Measurements from ENCODE around the gene CTSW.
"Not testable (repeated sequence)": the region's sequence is repeated elsewhere in the genome, so short reads cannot be mapped to it uniquely, and the experiment has no call there.

CTSW gene, protein sequence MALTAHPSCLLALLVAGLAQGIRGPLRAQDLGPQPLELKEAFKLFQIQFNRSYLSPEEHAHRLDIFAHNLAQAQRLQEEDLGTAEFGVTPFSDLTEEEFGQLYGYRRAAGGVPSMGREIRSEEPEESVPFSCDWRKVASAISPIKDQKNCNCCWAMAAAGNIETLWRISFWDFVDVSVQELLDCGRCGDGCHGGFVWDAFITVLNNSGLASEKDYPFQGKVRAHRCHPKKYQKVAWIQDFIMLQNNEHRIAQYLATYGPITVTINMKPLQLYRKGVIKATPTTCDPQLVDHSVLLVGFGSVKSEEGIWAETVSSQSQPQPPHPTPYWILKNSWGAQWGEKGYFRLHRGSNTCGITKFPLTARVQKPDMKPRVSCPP

DNA sequence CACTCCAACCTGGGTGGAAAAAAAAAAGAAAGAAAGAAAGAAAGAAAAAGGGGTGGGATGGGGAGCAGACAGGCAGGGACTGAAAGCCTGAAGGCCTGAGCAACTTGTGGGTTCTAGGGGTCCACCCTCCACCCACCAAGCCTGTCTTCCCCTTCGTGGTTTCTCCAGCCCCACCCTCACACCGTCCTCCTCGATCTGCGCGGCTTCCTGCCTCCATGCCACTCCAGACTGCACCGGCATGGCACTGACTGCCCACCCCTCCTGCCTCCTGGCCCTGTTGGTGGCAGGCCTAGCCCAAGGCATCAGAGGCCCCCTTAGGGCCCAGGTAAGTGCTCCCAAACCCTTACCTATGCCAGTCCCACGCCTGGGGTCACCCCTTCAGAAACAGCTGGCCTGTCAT, at the start of gene CTSW:
TSS of gene CTSW (plus strand) at position 221 of the 400 bp plus-strand sequence. CDS start at position 239, 18 bp downstream.
- DNase-seq = peak; percentile 44 to 66

DNA sequence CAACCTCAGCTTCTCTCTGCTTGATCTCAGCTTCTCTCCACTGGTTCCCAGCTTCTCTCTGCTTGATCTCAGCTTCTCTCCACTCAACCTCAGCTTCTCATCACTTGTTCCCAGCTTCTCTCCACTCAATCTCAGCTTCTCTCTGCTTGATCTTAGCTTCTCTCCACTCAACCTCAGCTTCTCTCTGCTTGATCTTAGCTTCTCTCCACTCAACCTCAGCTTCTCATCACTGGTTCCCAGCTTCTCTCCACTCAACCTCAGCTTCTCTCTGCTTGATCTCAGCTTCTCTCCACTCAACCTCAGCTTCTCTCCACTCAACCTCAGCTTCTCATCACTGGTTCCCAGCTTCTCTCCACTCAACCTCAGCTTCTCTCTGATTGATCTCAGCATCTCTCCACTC, 47.4 kb upstream of the CTSW start:
- not testable (repeated sequence) for DNase-seq

DNA sequence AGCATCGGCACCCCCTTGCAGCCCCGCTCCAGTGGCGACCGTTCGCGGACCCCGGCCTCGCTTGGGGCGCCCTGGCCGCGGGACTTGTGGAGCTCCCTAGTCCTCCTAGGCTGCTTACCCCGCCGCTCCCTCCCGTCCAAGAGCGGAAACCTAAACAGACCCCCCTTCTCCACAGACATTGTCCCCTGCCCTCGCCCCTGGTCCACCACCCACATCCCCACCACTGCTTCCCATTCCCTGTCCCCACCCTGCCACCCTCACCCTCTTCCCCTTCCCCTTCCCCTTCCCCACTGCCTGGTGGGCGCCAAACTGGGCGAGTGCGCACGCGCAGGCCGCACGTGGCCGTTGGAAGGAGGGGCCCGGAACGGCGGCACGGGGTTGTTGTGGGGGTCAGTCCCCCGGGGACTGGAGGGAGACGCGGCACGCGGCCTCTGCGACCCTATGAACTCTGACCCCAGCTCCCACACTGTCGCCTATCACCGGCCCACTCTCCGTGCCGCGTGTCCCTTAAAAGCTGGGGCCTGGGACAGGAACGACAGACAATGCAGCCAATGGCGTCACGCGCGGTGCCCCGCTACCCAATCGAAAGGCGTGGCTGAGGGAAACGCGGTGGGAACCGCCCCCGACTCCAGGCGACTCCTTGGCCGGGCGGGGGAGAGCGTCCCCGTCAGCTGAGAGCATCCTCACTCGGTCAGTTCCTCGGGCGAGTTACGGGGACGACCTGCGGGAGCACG, 46.2 kb upstream of the CTSW start, which contains the start of gene SNX32:
TSS of gene SNX32 (plus strand) at position 667 of the 734 bp plus-strand sequence. CDS start 103 bp downstream, outside the sequence.
- peak; percentile 93 to 96 for DNase-seq

DNA sequence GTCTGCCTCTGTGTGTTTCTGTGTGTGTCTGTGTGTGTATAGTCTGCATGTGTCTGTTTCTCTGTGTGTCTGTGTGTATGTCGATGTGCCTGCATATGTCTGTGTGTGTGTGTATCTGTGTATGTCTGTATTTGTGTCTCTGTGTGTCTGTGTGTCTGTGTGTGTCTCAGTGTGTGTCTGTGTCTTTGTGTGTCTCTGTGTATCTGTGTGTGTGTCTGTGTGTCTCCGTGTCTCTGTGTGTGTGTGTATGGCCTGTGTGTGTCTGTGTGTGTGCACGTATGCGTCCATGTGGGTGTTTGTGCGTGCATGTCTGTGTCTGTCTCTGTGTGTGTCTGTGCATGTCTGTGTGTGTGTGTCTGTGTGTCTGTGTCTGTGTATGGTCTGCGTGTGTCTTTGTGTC, 45.4 kb upstream of the CTSW start:
- no peak for DNase-seq

DNA sequence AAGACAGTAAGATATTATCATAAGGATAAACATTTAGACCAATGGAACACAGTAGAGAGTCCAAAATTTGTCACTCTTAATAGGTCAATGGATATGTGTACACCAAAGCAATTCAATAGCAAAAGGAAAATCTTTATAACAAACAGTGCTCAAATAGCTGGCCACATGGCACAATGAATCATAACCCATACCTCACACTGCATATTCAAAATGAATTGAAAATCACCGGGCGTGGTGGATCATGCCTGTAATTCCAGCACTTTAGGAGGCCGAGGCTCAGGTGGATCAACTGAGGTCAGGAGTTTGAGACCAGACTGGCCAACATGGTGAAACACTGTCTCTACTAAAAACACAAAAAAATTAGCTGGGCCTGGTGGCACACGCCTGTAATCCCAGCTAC, 37.5 kb upstream of the CTSW start:
- DNase-seq = no peak

DNA sequence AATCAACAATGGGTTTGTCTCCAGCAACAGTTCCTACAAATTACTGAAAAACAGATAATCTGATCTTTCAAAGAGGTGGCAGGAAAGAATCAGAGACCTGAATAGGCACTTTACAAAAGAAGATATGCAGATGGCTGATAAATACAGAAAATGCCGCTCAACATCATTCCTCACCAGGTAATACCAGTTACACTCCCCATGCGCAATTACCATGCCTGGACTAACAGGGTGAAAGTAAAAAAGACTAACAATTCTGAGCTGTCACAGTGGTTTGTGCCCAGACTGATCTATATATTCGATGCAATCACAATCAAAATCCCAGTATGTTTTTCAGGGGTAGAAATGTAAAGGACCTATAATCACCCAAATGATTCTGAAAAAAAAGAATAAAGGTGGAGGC, 35.8 kb upstream of the CTSW start:
- no peak for DNase-seq

DNA sequence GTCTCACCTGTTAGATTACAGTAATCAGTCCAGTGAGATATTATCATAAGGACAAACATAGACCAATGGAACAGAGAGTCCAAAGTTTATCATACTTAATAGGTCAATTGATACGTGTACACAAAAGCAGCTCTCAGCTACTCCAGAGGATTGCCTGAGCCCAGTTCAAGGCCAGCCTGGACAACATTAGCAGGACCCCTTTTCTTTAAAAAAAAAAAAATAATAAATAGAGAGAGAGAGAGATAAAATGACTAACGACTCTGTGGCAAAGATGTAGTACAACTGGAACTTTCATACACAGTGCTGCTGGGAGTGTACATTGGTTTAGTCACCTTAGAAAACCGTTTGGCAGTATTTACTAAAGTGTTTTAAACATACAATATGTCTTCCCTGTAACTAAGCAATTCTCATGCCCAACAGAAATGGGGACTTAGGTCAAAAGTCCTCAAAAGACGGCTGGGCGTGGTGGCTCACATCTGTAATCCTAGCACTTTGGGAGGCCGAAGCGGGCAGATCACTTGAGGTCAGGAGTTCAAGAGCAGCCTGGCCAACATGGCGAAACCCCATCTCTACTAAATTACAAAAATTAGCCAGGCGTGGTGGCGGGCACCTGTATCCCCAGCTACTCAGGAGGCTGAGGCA, 35.3 kb upstream of the CTSW start:
- no peak for DNase-seq

DNA sequence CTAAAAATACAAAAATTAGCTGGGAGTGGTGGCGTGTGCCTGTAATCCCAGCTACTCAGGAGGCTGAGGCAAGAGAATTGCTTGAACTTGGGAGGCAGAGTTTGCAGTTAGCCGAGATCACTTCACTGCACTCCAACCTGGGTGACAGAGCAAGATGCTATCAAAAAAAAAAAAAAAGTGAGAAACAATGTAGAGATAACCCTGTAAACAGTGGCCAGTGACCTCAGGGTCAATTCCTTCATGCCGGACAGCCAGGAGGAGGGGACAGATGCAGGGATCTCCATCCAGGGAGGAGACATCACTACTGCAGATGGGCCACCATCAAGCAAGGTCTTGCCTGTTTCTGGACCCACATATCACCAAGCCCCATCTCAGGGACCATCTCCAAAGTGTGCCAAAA, 31.9 kb upstream of the CTSW start:
- DNase-seq = no peak

DNA sequence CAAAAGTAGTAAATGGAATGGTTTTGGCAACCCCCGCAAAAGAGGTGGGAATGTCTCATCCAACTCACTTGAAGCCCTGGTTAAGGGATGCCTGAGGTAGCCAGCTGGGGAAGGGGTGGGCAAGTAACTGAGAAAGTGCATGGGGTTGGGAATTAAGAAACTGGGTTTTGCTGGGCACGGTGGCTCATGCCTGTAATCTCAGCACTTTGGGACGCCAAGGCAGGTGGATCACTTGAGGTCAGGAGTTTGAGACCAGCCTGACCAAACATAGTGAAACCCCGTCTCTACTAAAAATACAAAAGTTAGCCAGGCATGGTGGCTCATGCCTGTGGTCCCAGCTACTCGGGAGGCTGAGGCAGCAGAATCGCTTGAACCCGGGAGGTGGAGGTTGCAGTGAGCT, 30.9 kb upstream of the CTSW start:
- DNase-seq = not testable (repeated sequence)

DNA sequence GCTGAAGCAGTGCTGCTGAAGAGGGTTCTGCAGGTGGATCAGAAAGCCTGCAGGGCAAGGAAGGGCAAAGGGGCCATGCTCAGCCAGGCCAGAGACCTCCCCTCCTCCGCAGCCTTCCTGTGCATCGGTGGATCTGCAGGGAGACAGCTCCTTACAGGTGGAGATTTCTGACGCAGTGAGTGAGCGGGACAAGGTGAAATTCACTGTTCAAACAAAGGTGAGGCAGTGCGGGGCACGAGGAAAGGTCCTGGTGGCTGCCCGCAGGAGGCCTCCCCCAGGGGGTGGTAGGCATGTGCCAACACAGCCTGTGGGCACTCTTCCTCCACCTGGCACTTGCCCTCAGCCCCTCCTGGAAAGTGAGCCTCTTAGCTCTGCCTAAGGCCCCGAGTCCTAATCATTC, 30.3 kb upstream of the CTSW start:
- no peak for DNase-seq

DNA sequence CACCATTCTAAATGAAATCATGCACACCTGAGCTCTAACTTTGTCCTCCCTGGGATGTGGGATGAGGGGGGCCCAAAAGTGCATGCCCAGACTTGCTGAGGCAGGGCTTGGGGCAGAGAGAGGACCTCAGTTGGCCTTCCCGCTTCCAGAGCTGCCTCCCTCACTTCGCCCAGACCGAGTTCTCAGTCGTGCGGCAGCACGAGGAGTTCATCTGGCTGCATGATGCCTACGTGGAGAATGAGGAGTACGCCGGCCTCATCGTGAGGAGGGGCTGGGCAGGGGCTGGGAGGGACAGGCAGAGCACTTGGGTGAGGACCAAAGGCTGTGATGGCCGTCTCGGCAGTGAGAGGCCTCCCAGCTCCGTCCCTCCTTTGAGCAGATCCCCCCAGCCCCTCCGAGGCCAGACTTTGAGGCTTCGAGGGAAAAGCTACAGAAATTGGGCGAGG, 29.8 kb upstream of the CTSW start:
- DNase-seq = no peak

DNA sequence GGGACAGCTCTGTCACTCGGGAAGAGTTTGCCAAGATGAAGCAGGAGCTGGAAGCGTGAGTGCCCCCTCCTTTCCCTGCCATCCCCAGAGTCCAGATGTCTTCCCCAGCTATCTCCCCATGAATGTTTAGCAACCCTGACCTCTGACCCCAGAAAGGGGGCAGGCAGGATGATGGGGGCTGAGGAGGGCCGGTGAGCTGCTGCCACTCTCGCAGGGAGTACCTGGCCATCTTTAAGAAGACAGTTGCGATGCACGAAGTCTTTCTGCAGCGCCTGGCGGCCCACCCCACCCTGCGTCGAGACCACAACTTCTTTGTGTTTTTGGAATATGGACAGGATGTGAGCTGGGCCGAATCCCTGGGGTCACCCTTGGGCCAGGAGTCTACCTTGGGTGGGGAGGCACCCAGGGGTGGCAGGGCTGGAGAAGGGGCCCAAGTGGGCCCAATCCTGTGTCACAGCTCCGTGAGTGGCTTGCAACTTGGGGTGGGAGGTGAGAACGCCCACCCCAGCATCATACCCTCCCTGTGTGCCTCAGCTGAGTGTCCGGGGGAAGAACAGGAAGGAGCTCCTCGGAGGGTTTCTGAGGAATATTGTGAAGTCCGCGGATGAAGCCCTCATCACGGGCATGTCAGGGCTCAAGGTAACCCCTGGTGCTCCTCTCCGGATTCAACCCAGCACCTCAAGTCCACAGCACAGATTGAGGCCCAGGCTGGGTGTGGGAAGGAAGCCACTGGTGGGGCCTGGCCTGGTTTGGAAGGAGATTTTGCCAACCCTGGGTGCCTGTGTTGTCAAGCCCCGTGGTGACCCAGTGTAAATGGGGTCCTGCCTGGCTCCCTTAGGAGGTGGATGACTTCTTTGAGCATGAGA, 29.2 kb upstream of the CTSW start:
- DNase-seq = no peak

DNA sequence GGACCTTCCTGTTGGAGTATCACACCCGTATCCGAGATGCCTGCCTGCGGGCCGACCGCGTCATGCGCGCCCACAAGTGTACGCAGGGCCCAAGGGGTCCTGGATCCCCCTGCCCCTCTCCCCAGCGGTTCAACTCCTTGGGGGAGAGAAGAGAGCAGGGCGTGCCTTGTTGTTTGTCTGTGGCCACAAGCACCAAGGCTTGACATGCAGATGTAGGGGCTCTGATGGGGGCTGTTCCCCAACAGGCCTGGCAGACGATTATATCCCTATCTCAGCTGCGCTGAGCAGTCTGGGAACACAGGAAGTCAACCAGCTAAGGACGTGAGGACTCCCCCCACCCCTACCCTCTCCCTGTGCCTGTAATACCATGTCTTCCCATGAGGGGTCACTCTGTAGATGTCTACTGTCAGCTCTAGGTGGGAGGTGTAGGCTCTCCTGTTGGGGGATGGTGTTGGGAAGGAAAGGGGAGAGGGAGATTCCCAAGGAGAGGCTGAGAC, 28.5 kb upstream of the CTSW start:
- DNase-seq = peak in 1 of 2 donors; percentile 38

DNA sequence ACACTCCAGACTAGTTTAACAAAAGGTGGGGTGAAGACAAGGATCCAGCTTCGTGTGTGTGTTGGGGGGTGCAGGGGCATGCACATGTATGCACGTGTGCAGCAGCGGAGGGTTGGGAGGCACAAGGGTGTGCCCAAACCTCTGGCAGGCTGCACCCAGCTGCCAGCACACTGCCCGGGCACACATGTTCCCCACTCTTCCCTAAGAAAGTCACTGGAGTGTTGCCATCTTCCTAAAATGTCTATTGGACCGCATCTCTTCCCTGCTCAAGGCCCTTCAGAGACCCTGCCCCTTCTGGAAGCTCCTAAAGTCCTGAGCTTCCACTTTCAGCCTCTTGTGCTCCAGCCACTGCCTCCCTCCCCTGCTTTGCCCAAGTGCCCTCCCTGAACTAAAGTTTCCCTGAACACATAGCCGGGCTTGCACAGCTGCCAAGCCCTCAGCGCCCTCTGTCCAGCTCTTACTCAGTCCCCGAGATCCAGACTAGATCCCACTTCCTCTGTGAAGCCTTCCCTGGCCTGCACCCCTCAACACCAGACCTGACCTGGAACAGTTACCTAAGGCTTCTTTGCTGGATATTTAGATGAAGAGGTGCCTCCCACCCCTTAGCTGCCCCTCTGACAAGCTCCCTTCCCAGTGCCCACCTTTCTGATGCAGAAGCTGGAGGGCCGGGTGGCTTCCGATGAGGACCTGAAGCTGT, 27.7 kb upstream of the CTSW start:
- DNase-seq = no peak

DNA sequence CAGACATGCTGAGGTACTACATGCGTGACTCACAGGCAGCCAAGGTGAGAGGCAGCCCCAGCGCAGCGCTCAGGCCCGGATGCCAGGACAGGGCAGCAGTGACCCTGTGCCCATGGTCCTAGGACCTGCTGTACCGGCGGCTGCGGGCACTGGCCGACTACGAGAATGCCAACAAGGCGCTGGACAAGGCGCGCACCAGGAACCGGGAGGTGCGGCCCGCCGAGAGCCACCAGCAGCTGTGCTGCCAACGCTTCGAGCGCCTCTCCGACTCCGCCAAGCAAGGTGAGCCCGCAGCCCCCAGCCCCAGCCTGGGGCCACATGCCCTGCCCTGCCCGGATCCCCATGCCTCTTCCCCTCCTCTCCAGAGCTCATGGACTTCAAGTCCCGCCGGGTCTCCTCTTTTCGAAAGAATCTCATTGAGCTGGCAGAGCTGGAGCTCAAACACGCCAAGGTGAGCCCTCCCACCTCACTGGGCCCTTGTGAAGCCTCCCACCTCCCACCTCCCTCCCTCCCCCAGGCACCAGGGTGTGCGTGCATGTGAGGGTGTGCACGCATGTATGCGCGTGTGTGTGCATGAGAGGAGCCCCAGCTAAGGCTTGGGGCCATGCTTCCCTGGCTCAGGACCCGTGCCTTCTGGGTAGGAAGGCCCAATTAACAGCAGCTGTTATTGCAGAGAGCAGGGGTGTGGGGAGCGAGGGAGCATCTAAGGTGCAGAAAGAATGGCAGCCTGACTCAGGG, 27.0 kb upstream of the CTSW start:
- DNase-seq = no peak

DNA sequence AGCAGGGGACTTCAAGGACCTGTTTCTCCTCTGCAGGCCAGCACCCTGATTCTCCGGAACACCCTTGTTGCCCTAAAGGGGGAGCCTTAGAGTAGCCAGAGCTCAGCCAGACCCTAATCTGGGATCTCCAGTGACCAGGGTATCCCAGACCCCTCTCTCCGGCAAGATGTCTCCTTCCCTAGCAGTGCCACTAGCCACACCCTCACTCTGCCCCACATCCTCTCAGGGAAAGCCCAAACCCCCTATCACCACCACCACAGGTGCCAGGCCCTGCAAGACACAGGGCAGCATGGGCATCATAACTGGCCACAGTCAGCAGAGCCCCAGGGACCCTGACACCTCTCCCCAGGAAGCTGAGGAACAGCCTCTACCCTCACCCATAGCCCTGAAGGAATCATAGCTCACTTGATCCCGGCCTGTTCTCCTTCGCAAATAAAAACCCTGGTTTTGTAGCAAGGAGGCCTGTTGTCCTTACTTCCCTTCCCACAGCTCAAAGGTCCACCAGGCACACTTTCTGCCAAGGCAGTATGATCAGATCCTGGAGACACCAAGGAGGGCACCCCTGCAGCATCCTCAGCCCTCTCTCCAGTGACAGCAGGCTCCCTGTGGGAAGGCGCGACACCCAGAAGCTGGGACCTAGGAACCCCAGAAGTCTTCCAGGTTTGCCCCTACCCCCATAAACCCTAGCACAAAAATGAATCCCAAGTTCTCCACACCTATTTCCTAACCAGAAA, 26.2 kb upstream of the CTSW start:
- no peak for DNase-seq

DNA sequence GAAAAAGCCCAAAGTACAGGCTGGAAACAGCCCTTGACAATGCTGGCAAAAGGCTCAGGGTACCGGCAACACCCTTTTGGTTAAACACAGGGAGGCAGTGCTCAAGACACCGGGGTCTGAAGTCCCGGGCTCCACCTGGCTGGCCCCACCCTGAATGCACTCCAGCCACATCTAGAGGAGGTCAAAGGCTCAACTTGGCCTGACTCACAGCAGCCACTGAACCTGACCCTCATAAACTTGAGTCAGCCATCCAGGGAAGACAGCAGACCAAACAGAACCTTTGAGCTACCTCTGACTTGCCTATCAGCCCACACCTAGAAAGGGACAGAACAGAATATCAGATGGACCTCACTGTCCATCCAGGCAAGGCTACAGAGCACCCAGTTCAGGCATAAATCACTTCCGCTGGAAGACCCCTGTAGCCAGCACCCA, 25.5 kb upstream of the CTSW start:
- DNase-seq = no peak

DNA sequence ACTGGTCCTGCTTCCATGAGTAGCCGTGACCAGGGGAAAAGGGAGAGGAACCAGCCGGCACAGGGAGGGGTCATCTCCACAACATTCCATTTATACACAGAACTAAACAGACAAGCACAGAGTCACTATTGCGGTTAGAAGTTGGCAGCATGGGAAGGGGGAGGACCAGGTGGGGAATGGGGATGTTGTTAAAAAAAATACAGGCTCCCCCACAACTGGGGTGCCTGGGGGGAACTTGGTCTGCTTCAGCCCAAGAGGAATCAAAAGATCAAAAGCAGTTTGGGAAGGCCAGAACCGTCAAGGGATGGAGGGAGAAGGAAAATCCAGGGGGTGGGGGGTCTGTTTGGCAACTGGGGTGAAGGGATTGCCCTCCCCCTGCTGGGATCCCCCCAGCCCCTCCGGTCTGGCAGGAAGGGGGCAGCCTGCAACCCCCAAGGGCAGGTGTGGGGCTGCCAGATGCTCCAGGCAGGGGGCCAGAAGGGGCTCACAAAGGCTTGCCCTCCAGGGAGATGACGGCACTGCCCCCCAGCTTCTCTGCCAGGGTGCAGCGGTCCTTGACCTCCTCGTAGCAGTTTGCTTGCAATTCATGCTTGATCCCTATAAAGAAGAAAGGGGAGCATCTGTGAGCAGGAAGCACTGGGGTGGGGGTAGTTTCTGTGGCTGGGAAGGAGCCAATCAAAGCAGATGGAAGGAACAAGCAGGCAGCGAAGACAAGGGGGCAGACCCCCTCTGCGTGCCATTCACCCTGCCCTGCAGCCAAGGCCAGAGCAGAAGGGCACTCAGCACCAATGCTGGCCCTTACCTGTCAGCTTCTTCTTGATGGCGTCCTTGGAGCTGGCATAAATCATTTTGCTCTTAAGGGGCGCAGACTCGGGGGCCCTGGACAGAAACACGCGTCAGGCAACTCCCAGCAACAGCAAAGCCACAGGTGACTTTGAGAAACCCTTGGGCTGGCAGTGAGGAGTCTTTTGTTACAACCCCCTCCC, 24.5 kb upstream of the CTSW start:
- DNase-seq = no peak

DNA sequence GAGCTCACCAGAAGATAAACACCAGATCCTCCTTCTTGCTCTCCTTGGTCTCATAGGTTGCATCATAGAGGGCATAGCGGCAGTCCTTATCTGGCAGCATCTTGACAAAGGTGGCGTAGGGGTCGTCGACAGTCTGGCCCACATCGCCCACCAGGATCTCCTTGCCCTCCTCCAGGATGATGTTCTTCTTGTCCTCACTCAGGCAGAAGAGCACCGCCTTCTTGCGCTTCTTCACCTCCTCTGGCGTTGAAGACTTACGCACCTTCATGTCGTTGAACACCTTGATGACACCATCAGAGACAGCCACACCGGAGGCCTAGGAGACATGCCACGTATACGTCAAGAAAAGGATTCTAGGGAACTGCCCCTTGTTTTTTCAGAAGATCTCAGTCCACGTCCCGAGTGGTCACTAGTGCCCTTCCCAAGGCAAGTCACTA, 23.7 kb upstream of the CTSW start:
- no peak for DNase-seq

All from CD4-positive, alpha-beta T cell treated with Interferon alpha-2 for 1 hour (primary cell).